Prostate gland (tissue), 2 donors: ENCODE measurements around the gene GFRA1. TPM values are rescaled to one million over a fixed set of nuclear protein-coding genes. Genes with fewer than 3 reads are reported as not detected.

Experiments
- DNase-seq: peaks from one replicate; pipeline ENCODE4 v3.0.0-alpha.2; 2019; ENCODE audit warnings: low spot score
- H3K27ac ChIP-seq, 2 donors: fragments of 200-600 bp; sonication (generic); 2 replicates each; pipeline ENCODE4 v1.5.1; 2017 to 2019
- H3K27me3 ChIP-seq: fragments of 200-600 bp; sonication (generic); replicated peaks from 2 replicates; pipeline ENCODE4 v1.5.1; 2019; ENCODE audit not compliant: insufficient read depth
- H3K36me3 ChIP-seq, 2 donors: fragments of 200-600 bp; sonication (generic); 1 replicate in 1 of 2; 2 replicates in 1 of 2; pipeline versions ENCODE4 v1.5.1 to v1.8.1; 2017 to 2019
- H3K4me1 ChIP-seq: fragments of 200-600 bp; sonication (generic); replicated peaks from 2 replicates; pipeline ENCODE4 v1.5.1; 2019
- H3K4me3 ChIP-seq, 2 donors: fragments of 200-600 bp; sonication (generic); 2 replicates each; pipeline ENCODE4 v1.5.1; 2017 to 2019
- H3K9me3 ChIP-seq: fragments of 200-600 bp; sonication (generic); 2 replicates; pipeline ENCODE4 v1.5.1; 2017
- CTCF ChIP-seq, 4 experiments: fragments of 200-600 bp in 2 of 4; fragments of 450-650 bp in 2 of 4; sonication (generic) in 2 of 4; IDR thresholded peaks; 1 replicate in 3 of 4; 2 replicates in 1 of 4; pipeline ENCODE4 v1.5.1; 2016 to 2019; ENCODE audit warnings: antibody characterized with exemption in 4 of 4, mild to moderate bottlenecking in 2 of 4, moderate library complexity in 2 of 4
- POLR2A ChIP-seq: fragments of 450-650 bp; IDR thresholded peaks from one replicate; pipeline ENCODE4 v1.6.1; 2016; ENCODE audit warnings: antibody characterized with exemption, mild to moderate bottlenecking
- POLR2AphosphoS5 ChIP-seq: sonication (generic); formaldehyde crosslinking; IDR thresholded peaks from one replicate; pipeline ENCODE4 v1.6.1; 2017; ENCODE audit warnings: antibody characterized with exemption
- WGBS: methylation state at CpG from one replicate; pipeline ENCODE4 v1.1.5; 2018; 5-methylcytosine and 5-hydroxymethylcytosine counted together
- intact Hi-C: fragments of 100-400 bp; cut with DNase I; formaldehyde crosslinking; loops from one replicate; pipeline ENCODE4 v1.14.2; 2022
- total RNA-seq, 2 donors: library from RNA; depleted of rRNA; stranded (reverse); fragments of >200 nt; gene quantifications; one replicate each; pipeline ENCODE4 v1.1.0, GENCODE V29; 2016

The GFRA1 gene
- total RNA-seq, 2 donors from 2014 or later = 5.1 to 14.5 TPM

- H3K27ac ChIP-seq = no peak overlapping the region
- no peaks in the 10 kb centered on the region for H3K9me3 ChIP-seq
- no peaks in the 10 kb centered on the region for H3K36me3 ChIP-seq
- H3K27me3 ChIP-seq = no peaks in the 10 kb centered on the region
- intact Hi-C loops = no loop called here
- no peaks in the 10 kb centered on the region for H3K4me1 ChIP-seq
- TF ChIP-seq POLR2A = no peak
- TF ChIP-seq POLR2AphosphoS5 = no peak
- TF ChIP-seq CTCF (IDR thresholded peaks at IDR 0.05) = no peak
- H3K4me3 ChIP-seq = no peak overlapping the region
- 97% methylated on average over 3 of the region's 3 CpGs for WGBS
- DNase-seq = no peak
These were observed 190.2 kb downstream of the GFRA1 start for GRCh38 chr10:116082762-116083161.

- no peaks in the 10 kb centered on the region for H3K27me3 ChIP-seq
- TF ChIP-seq CTCF (IDR thresholded peaks at IDR 0.05) (no peak), POLR2AphosphoS5 (no peak), POLR2A (no peak)
- no peak for DNase-seq
- no peaks in the 10 kb centered on the region for H3K9me3 ChIP-seq
- intact Hi-C loops = no loop called here
- no peak overlapping the region for H3K4me3 ChIP-seq
- H3K36me3 ChIP-seq = no peaks in the 10 kb centered on the region
- 72% methylated on average over 8 of the region's 8 CpGs for WGBS
- no peak overlapping the region for H3K27ac ChIP-seq
- H3K4me1 ChIP-seq = no peaks in the 10 kb centered on the region
These were observed 190.8 kb downstream of the GFRA1 start for GRCh38 chr10:116082206-116082605.

- no peak overlapping the region for H3K27ac ChIP-seq
- no peak for DNase-seq
- 90% methylated on average over 4 of the region's 4 CpGs for WGBS
- no peaks in the 10 kb centered on the region for H3K36me3 ChIP-seq
- H3K4me1 ChIP-seq = no peaks in the 10 kb centered on the region
- H3K4me3 ChIP-seq = no peak overlapping the region
- intact Hi-C loops = no loop called here
- H3K9me3 ChIP-seq = no peaks in the 10 kb centered on the region
- no peaks in the 10 kb centered on the region for H3K27me3 ChIP-seq
- TF ChIP-seq CTCF (IDR thresholded peaks at IDR 0.05) (no peak), POLR2AphosphoS5 (no peak)
These were observed 192.5 kb downstream of the GFRA1 start for GRCh38 chr10:116080553-116080952.

- WGBS = 91% methylated on average over 9 of the region's 9 CpGs
- Histone ChIP-seq H3K27me3 (no peaks in the 10 kb centered on the region), H3K4me3 (no peak overlapping the region), H3K27ac (no peak overlapping the region), H3K36me3 (no peaks in the 10 kb centered on the region), H3K4me1 (no peaks in the 10 kb centered on the region), H3K9me3 (no peaks in the 10 kb centered on the region)
- DNase-seq = no peak
- no peak for TF ChIP-seq POLR2A
- intact Hi-C loops = no loop called here
These were observed 193.7 kb downstream of the GFRA1 start for GRCh38 chr10:116079355-116079754.

- TF ChIP-seq CTCF (IDR thresholded peaks at IDR 0.05) (no peak), POLR2AphosphoS5 (no peak), POLR2A (no peak)
- intact Hi-C loops = no loop called here
- Histone ChIP-seq H3K27me3 (no peaks in the 10 kb centered on the region), H3K9me3 (no peaks in the 10 kb centered on the region), H3K4me3 (no peak overlapping the region), H3K36me3 (no peaks in the 10 kb centered on the region), H3K4me1 (no peaks in the 10 kb centered on the region), H3K27ac (no peak overlapping the region)
- 90% methylated on average over 3 of the region's 3 CpGs for WGBS
- DNase-seq = no peak
These were observed 196.4 kb downstream of the GFRA1 start for GRCh38 chr10:116076621-116077020.
